HepG2 (cell line): ENCODE data around the gene XPOT. TPM values are rescaled to one million over a fixed set of nuclear protein-coding genes. Genes with fewer than 3 reads are reported as not detected.

Source experiments
- ATAC-seq: fragments of 200-7000 bp; cut with Tn5 transposase; 3 replicates; pipeline ENCODE4 v1.9.1; 2020; ENCODE audit warnings: mild to moderate bottlenecking, moderate library complexity
- BruUV-seq: library from RNA; stranded (reverse); fragments of 400-500 nt; replicated peaks from 2 replicates; lab custom pipeline; 2021; lab: Mats Ljungman, UMichigan
- CTCF ChIA-PET: fragments of 300-600 bp; formaldehyde crosslinking; extraction: SDS; loops from one replicate; lab custom pipeline; 2021; ENCODE audit warnings: low total read pairs, inconsistent platforms, low intra/inter-chr PET ratio; lab: Yijun Ruan, JAX
- POLR2A ChIA-PET: fragments of 350-600 bp; sonication (Branson Sonifier 250); formaldehyde crosslinking; loops from one replicate; lab custom pipeline; 2020; ENCODE audit warnings: antibody characterized with exemption, inconsistent platforms; lab: Yijun Ruan, JAX
- DNase-seq: peaks from one replicate; pipeline ENCODE4 v3.0.0-alpha.2; 2015; ENCODE audit warnings: low spot score
- FAIRE-seq: peaks from 3 replicates; lab custom pipeline; 2011; peaks lifted over from hg19 to GRCh38; lab: Jason Lieb, UNC
- H2AFZ ChIP-seq: one replicate; pipeline ENCODE4 v1.6.1; 2011; ENCODE audit warnings: low read length, inconsistent platforms
- H3K27ac ChIP-seq: fragments of 300-600 bp; 3 replicates; pipeline ENCODE4 v1.8.0; 2011; ENCODE audit warnings: mixed run types, mild to moderate bottlenecking, mixed read lengths, low read length, inconsistent platforms; ENCODE audit not compliant: insufficient read depth; ENCODE audit errors: extremely low read length
- H3K27me3 ChIP-seq, 2 experiments: fragments of 200-600 bp in 1 of 2; 2 replicates in 1 of 2; 3 replicates in 1 of 2; pipeline versions ENCODE4 v1.6.0 to v1.8.0; 2011; ENCODE audit warnings: low read length in 2 of 2, mild to moderate bottlenecking in 2 of 2, moderate library complexity in 2 of 2, inconsistent platforms in 1 of 2; ENCODE audit not compliant: insufficient read depth in 2 of 2, control insufficient read depth in 1 of 2
- H3K36me3 ChIP-seq, 2 experiments: fragments of 200-600 bp in 1 of 2; replicated peaks in 1 of 2; 2 replicates in 1 of 2; 3 replicates in 1 of 2; pipeline versions ENCODE4 v1.5.1 to v1.8.0; 2011; ENCODE audit warnings: low read length in 2 of 2, inconsistent platforms in 1 of 2; ENCODE audit not compliant: insufficient read depth in 2 of 2, control insufficient read depth in 1 of 2
- H3K4me1 ChIP-seq: 2 replicates; pipeline ENCODE4 v1.5.1; 2012; ENCODE audit warnings: low read length, inconsistent platforms; ENCODE audit not compliant: insufficient read depth
- H3K4me2 ChIP-seq: 2 replicates; pipeline ENCODE4 v1.6.0; 2011; ENCODE audit warnings: low read depth, low read length, inconsistent platforms
- H3K4me3 ChIP-seq, 3 experiments: fragments of 200-600 bp in 1 of 3; sonication (generic), shearing (Covaris generic) in 1 of 3; replicated peaks in 1 of 3; 2 replicates each; pipeline ENCODE4 v1.5.1; 2011 to 2016; ENCODE audit warnings: low read length in 3 of 3, inconsistent platforms in 2 of 3, low read depth in 2 of 3, mild to moderate bottlenecking in 2 of 3, control low read depth in 1 of 3, mixed read lengths in 1 of 3; ENCODE audit not compliant: insufficient read depth in 1 of 3
- H3K79me2 ChIP-seq: one replicate; pipeline ENCODE4 v1.6.1; 2011; ENCODE audit warnings: low read length, inconsistent platforms; ENCODE audit not compliant: insufficient read depth
- H3K9ac ChIP-seq: 2 replicates; pipeline ENCODE4 v1.6.0; 2011; ENCODE audit warnings: mild to moderate bottlenecking, low read depth, low read length, inconsistent platforms; ENCODE audit not compliant: insufficient read depth
- H3K9me3 ChIP-seq: 2 replicates; pipeline ENCODE4 v1.5.1; 2012; ENCODE audit warnings: mild to moderate bottlenecking, low read length
- H4K20me1 ChIP-seq: 2 replicates; pipeline ENCODE4 v1.6.0; 2011; ENCODE audit warnings: inconsistent platforms, mild to moderate bottlenecking, low read length, moderate library complexity; ENCODE audit not compliant: insufficient read depth
- AHR ChIP-seq: IDR thresholded peaks from 2 replicates; pipeline ENCODE4 v1.6.1; 2018; ENCODE audit warnings: missing genetic modification reagents, missing compliant biosample characterization
- CBFB ChIP-seq: sonication (generic); formaldehyde crosslinking; IDR thresholded peaks from 2 replicates; pipeline ENCODE4 v1.4.0; 2020; ENCODE audit warnings: missing genetic modification reagents
- ETV6 ChIP-seq: sonication (generic); formaldehyde crosslinking; conservative IDR thresholded peaks from 2 replicates; pipeline ENCODE4 v1.4.0; 2020; ENCODE audit warnings: missing genetic modification reagents
- HINFP ChIP-seq: sonication (generic); formaldehyde crosslinking; IDR thresholded peaks from 2 replicates; pipeline ENCODE4 v1.4.0; 2020; ENCODE audit warnings: low read depth, mild to moderate bottlenecking, missing genetic modification reagents
- MAFK ChIP-seq, 2 experiments: IDR thresholded peaks in 1 of 2; conservative IDR thresholded peaks in 1 of 2; 2 replicates each; pipeline ENCODE4 v1.6.1; 2011; ENCODE audit warnings: improper control_type of control experiment in 2 of 2, low read length in 2 of 2
- NCOA2 ChIP-seq: sonication (generic); formaldehyde crosslinking; IDR thresholded peaks from 2 replicates; pipeline ENCODE4 v1.8.0; 2022; ENCODE audit warnings: inconsistent platforms
- NPAS2 ChIP-seq: sonication (generic); formaldehyde crosslinking; IDR thresholded peaks from 2 replicates; pipeline ENCODE4 v1.8.0; 2022; ENCODE audit warnings: mild to moderate bottlenecking, missing genetic modification reagents, borderline replicate concordance
- PATZ1 ChIP-seq: sonication (generic); formaldehyde crosslinking; IDR thresholded peaks from 2 replicates; pipeline ENCODE4 v1.4.0; 2020; ENCODE audit warnings: missing genetic modification reagents
- RFX3 ChIP-seq: IDR thresholded peaks from 2 replicates; pipeline ENCODE4 v1.6.1; 2016; ENCODE audit warnings: missing biosample characterization, missing genetic modification reagents
- SP1 ChIP-seq, 2 experiments: fragments of 450-650 bp in 1 of 2; sonication (generic) in 1 of 2; formaldehyde crosslinking in 1 of 2; IDR thresholded peaks; 2 replicates each; pipeline versions ENCODE4 v1.4.0 to v1.6.1; 2016 to 2020; ENCODE audit warnings: missing genetic modification reagents in 1 of 2
- U2AF1 ChIP-seq: fragments of 200-400 bp; formaldehyde crosslinking; optimal IDR thresholded peaks from 2 replicates; pipeline ENCODE3; 2017; ENCODE audit warnings: mild to moderate bottlenecking, low read depth, low read length
- ZMYM4 ChIP-seq: sonication (generic); formaldehyde crosslinking; IDR thresholded peaks from 2 replicates; pipeline ENCODE4 v1.8.1; 2023; ENCODE audit warnings: mild to moderate bottlenecking, missing genetic modification reagents
- ZNF17 ChIP-seq: sonication (generic); formaldehyde crosslinking; IDR thresholded peaks from 2 replicates; pipeline ENCODE4 v1.5.0; 2020; ENCODE audit warnings: mild to moderate bottlenecking, missing genetic modification reagents
- ZNF253 ChIP-seq: sonication (generic); formaldehyde crosslinking; IDR thresholded peaks from 2 replicates; pipeline ENCODE4 v1.8.0; 2022; ENCODE audit warnings: mild to moderate bottlenecking, missing genetic modification reagents, borderline replicate concordance
- ZNF343 ChIP-seq: sonication (generic); formaldehyde crosslinking; IDR thresholded peaks from 2 replicates; pipeline ENCODE4 v1.4.0; 2020; ENCODE audit warnings: mild to moderate bottlenecking, missing genetic modification reagents
- ZNF460 ChIP-seq: sonication (generic); formaldehyde crosslinking; IDR thresholded peaks from 2 replicates; pipeline ENCODE4 v1.5.1; 2020; ENCODE audit warnings: missing genetic modification reagents, mild to moderate bottlenecking, borderline replicate concordance
- ZNF619 ChIP-seq: sonication (generic); formaldehyde crosslinking; IDR thresholded peaks from 2 replicates; pipeline ENCODE4 v1.4.0; 2020; ENCODE audit warnings: mild to moderate bottlenecking, missing genetic modification reagents
- ZNF784 ChIP-seq: sonication (generic); formaldehyde crosslinking; IDR thresholded peaks from 2 replicates; pipeline ENCODE4 v1.5.1; 2020; ENCODE audit warnings: missing genetic modification reagents, mild to moderate bottlenecking, borderline replicate concordance
- WGBS: methylation state at CpG from one replicate; pipeline ENCODE4 v1.1.6; 2017; ENCODE audit warnings: low lambda C conversion rate; 5-methylcytosine and 5-hydroxymethylcytosine counted together
- in situ Hi-C: cut with HindIII; loops from 2 replicates; pipeline ENCODE4 v1.10.0; 2017; ENCODE audit warnings: low pct_unique_long_range_greater_than_20kb; ENCODE audit not compliant: extremely low pct_ligation_motif_present
- intact Hi-C: fragments of 100-400 bp; cut with micrococcal nuclease; formaldehyde crosslinking; loops from one replicate; pipeline ENCODE4 v1.10.0; 2022; ENCODE audit not compliant: unreplicated experiment
- polyA plus RNA-seq, 8 experiments: library from polyadenylated mRNA; depleted of rRNA in 3 of 8; stranded (reverse) in 7 of 8; unstranded in 1 of 8; fragments of >200 nt; fragmentation: Illumina TruSeq in 4 of 8; extraction: Trizol in 4 of 8; gene quantifications; 2 replicates each; pipeline versions ENCODE4 v1.2.1 to v1.2.3, GENCODE V29; 2011 to 2016; ENCODE audit warnings: low read depth in 4 of 8, missing spikeins in 1 of 8, mixed read lengths in 1 of 8; ENCODE audit not compliant: insufficient read depth in 1 of 8
- total RNA-seq, 5 experiments: library from RNA; depleted of rRNA; stranded (reverse); fragments of >200 nt; fragmentation: Illumina TruSeq; extraction: Trizol; gene quantifications; 2 replicates each; pipeline ENCODE4 v1.2.3, GENCODE V29; 2016; ENCODE audit warnings: low read depth in 1 of 5

Gene XPOT
- total and polyA plus RNA-seq, 2 of the 13 experiments (the other 11 are each of a cell fraction or from before 2014, with no cell fraction given), result 93.8 to 102 TPM

- DNase-seq, result no peak
- Histone ChIP-seq H3K4me1 (no peaks in the 10 kb centered on the region), H3K4me3 (no peak overlapping the region), H3K27me3 (no peaks in the 10 kb centered on the region), H3K79me2 (no peaks in the 10 kb centered on the region), H3K9ac (no peak overlapping the region), H3K4me2 (no peak overlapping the region), H4K20me1 (no peaks in the 10 kb centered on the region), H3K27ac (no peak overlapping the region), H3K36me3 (peaks cover 5 to 56% of the 10 kb centered on the region in 2 experiments), H3K9me3 (no peaks in the 10 kb centered on the region), H2AFZ (no peak overlapping the region)
- in situ Hi-C loops, result no loop called here
- CTCF ChIA-PET, result no interaction called here
- no peak for ATAC-seq
- BruUV-seq, result no TSS peak
- 98% methylated on average over 1 of the region's 1 CpG for WGBS
- no peak for FAIRE-seq
- POLR2A ChIA-PET, result no interaction called here
- TF ChIP-seq MAFK (conservative IDR thresholded peaks at IDR 0.05 in 1 of 2, IDR thresholded peaks at IDR 0.05 in 1 of 2; ENCODE audit: low read length in 2 of 2), result no peak
- TF ChIP-seq RFX3 (CRISPR knock-in tag), result no peak
- no peak for TF ChIP-seq ZNF784 (CRISPR knock-in tag)
- no peak for TF ChIP-seq ZNF460 (CRISPR knock-in tag)
- TF ChIP-seq U2AF1, result no peak
- no peak for TF ChIP-seq SP1 (IDR thresholded peaks at IDR 0.05)
- TF ChIP-seq SP1 (CRISPR knock-in tag; IDR thresholded peaks at IDR 0.05), result no peak
- TF ChIP-seq NPAS2 (CRISPR knock-in tag), result no peak
- no peak for TF ChIP-seq ZNF343
- no peak for TF ChIP-seq CBFB (CRISPR knock-in tag)
- no peak for TF ChIP-seq ZMYM4
- no peak for TF ChIP-seq ZNF253
- TF ChIP-seq HINFP, result no peak
- no peak for TF ChIP-seq ETV6 (CRISPR knock-in tag)
- no peak for TF ChIP-seq ZNF619 (CRISPR knock-in tag)
- no peak for TF ChIP-seq AHR
- no peak for TF ChIP-seq ZNF17 (CRISPR knock-in tag)
- no peak for TF ChIP-seq PATZ1 (CRISPR knock-in tag)
- no peak for TF ChIP-seq NCOA2 (CRISPR knock-in tag)
- intact Hi-C loops, result no loop called here
These were observed 87.5 kb downstream of the XPOT start for GRCh38 chr12:64491718-64492117.
